ENCODE results near the gene EIPR1. TPM values are rescaled to one million over a fixed set of nuclear protein-coding genes. Genes with fewer than 3 reads are reported as not detected.

EIPR1 gene
- total and polyA plus RNA-seq, 10 of the 15 experiments (the other 5 are each of a cell fraction or from before 2014, with no cell fraction given): 23.6 to 61.2 (median 42.2) TPM

DNA sequence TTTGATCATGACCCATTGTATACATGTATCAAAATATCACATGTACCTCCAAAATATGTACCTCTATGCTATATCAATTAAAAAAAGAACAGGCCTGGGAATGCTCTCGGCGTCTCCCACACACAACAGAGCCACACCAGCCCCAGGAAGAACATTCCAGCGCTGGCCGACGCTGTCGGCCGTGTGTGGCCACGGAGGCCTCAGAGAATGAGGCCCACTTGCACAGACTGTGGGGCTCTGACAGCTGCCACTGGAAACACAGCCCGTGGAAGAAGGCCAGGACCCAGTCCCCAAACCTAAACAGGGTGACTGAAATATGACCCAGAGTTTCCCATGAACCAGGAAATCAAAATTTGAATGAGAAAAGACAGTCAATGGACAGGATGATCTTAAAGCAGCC lies 69.7 kb downstream of the EIPR1 start (continued):
- no peak for TF ChIP-seq IRF5 (IDR thresholded peaks at IDR 0.05; ENCODE audit: borderline replicate concordance)
- no peak for TF ChIP-seq HCFC1 (IDR thresholded peaks at IDR 0.05; ENCODE audit: low read length)
- TF ChIP-seq SMAD5 (IDR thresholded peaks at IDR 0.05; ENCODE audit: low read depth): no peak
- TF ChIP-seq EGR1 (IDR thresholded peaks at IDR 0.05; ENCODE audit: borderline replicate concordance in 1 of 2, low read depth in 2 of 2, low read length in 2 of 2): no peak
- TF ChIP-seq, protein P1, sequence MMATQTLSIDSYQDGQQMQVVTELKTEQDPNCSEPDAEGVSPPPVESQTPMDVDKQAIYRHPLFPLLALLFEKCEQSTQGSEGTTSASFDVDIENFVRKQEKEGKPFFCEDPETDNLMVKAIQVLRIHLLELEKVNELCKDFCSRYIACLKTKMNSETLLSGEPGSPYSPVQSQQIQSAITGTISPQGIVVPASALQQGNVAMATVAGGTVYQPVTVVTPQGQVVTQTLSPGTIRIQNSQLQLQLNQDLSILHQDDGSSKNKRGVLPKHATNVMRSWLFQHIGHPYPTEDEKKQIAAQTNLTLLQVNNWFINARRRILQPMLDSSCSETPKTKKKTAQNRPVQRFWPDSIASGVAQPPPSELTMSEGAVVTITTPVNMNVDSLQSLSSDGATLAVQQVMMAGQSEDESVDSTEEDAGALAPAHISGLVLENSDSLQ (IDR thresholded peaks at IDR 0.05): no peak
- no peak for TF ChIP-seq PAX8 (IDR thresholded peaks at IDR 0.05)
- TF ChIP-seq, protein P2, sequence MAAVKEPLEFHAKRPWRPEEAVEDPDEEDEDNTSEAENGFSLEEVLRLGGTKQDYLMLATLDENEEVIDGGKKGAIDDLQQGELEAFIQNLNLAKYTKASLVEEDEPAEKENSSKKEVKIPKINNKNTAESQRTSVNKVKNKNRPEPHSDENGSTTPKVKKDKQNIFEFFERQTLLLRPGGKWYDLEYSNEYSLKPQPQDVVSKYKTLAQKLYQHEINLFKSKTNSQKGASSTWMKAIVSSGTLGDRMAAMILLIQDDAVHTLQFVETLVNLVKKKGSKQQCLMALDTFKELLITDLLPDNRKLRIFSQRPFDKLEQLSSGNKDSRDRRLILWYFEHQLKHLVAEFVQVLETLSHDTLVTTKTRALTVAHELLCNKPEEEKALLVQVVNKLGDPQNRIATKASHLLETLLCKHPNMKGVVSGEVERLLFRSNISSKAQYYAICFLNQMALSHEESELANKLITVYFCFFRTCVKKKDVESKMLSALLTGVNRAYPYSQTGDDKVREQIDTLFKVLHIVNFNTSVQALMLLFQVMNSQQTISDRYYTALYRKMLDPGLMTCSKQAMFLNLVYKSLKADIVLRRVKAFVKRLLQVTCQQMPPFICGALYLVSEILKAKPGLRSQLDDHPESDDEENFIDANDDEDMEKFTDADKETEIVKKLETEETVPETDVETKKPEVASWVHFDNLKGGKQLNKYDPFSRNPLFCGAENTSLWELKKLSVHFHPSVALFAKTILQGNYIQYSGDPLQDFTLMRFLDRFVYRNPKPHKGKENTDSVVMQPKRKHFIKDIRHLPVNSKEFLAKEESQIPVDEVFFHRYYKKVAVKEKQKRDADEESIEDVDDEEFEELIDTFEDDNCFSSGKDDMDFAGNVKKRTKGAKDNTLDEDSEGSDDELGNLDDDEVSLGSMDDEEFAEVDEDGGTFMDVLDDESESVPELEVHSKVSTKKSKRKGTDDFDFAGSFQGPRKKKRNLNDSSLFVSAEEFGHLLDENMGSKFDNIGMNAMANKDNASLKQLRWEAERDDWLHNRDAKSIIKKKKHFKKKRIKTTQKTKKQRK (IDR thresholded peaks at IDR 0.05; ENCODE audit: low read depth, low read length): no peak
- TF ChIP-seq POLR2AphosphoS2 (IDR thresholded peaks at IDR 0.05; ENCODE audit: low read depth, low read length): no peak
- TF ChIP-seq RELA (IDR thresholded peaks at IDR 0.05; ENCODE audit: borderline replicate concordance, partially characterized antibody): no peak
